ENCODE results near the gene OPCML.

GRCh38 chr11:133337193-133337592 lies 195.1 kb downstream of the OPCML start:
- TF ChIP-seq CTCF (IDR thresholded peaks at IDR 0.05) (no peak), POLR2A (IDR thresholded peaks at IDR 0.05; ENCODE audit: low read depth) (no peak), EP300 (IDR thresholded peaks at IDR 0.05) (no peak), POLR2AphosphoS5 (IDR thresholded peaks at IDR 0.05) (no peak)

Data from esophagus muscularis mucosa (tissue), 4 donors.